Osteoblast (primary cell): ENCODE measurements around the gene PCED1A. TPM values are rescaled to one million over a fixed set of nuclear protein-coding genes. Genes with fewer than 3 reads are reported as not detected.

Experiments
- DNase-seq: peaks from one replicate; pipeline ENCODE4 v3.0.0; 2011; ENCODE audit warnings: low spot score, mixed read lengths; ENCODE audit not compliant: insufficient read length; ENCODE audit errors: missing footprints
- H2AFZ ChIP-seq: 2 replicates; pipeline ENCODE4 v1.6.0; 2011; ENCODE audit warnings: mild to moderate bottlenecking, low read length
- H3K27ac ChIP-seq: 2 replicates; pipeline ENCODE4 v1.5.1; 2011; ENCODE audit warnings: mild to moderate bottlenecking, low read depth, low read length, moderate library complexity
- H3K27me3 ChIP-seq: 2 replicates; pipeline ENCODE4 v1.6.0; 2012; ENCODE audit warnings: mild to moderate bottlenecking, control low read depth, inconsistent platforms, low read length, moderate library complexity; ENCODE audit not compliant: insufficient read depth
- H3K36me3 ChIP-seq: 2 replicates; pipeline ENCODE4 v1.5.1; 2011; ENCODE audit warnings: mild to moderate bottlenecking, low read length, control low read depth, moderate library complexity; ENCODE audit not compliant: insufficient read depth
- H3K4me1 ChIP-seq: 2 replicates; pipeline ENCODE4 v1.5.1; 2011; ENCODE audit warnings: mild to moderate bottlenecking, low read length, control low read depth, moderate library complexity; ENCODE audit not compliant: insufficient read depth
- H3K4me2 ChIP-seq: 2 replicates; pipeline ENCODE4 v1.6.0; 2011; ENCODE audit warnings: mild to moderate bottlenecking, low read length; ENCODE audit not compliant: insufficient read depth
- H3K4me3 ChIP-seq: fragments of 200-600 bp; sonication (generic); 3 replicates; pipeline ENCODE4 v1.5.1; 2012; ENCODE audit warnings: mild to moderate bottlenecking, low read length, inconsistent platforms; ENCODE audit not compliant: insufficient read depth
- H3K79me2 ChIP-seq: 2 replicates; pipeline ENCODE4 v1.6.0; 2012; ENCODE audit warnings: mild to moderate bottlenecking, low read length, control low read depth, inconsistent platforms; ENCODE audit not compliant: insufficient read depth
- H3K9me3 ChIP-seq: 2 replicates; pipeline ENCODE4 v1.5.1; 2011; ENCODE audit warnings: low read depth, low read length, control low read depth
- H4K20me1 ChIP-seq: 2 replicates; pipeline ENCODE4 v1.6.0; 2012; ENCODE audit warnings: mild to moderate bottlenecking, low read length, control low read depth; ENCODE audit not compliant: insufficient read depth
- CTCF ChIP-seq: IDR thresholded peaks from 2 replicates; pipeline ENCODE4 v1.5.1; 2011; ENCODE audit warnings: mild to moderate bottlenecking, low read depth, low read length, moderate library complexity; ENCODE audit errors: extremely low read depth
- total RNA-seq: library from RNA; depleted of rRNA; stranded (reverse); fragments of >200 nt; gene quantifications from 2 replicates; pipeline ENCODE4 v1.2.3, GENCODE V29; 2012

Gene PCED1A
- total RNA-seq, 1 donor: 24.2 TPM

- no peaks in the 10 kb centered on the region for H3K9me3 ChIP-seq
- H2AFZ ChIP-seq: no peak overlapping the region
- no peak overlapping the region for H3K4me2 ChIP-seq
- peaks cover 15% of the 10 kb centered on the region for H3K36me3 ChIP-seq
- DNase-seq: peak; percentile 95
- H3K4me1 ChIP-seq: peaks cover 12% of the 10 kb centered on the region
- H3K27me3 ChIP-seq: no peaks in the 10 kb centered on the region
- H3K27ac ChIP-seq: peak overlapping the region; percentile 12
- H4K20me1 ChIP-seq: peaks cover 29% of the 10 kb centered on the region
- peaks cover 2% of the 10 kb centered on the region for H3K79me2 ChIP-seq
- no peak for TF ChIP-seq CTCF
- H3K4me3 ChIP-seq: no peak overlapping the region
Measured at GRCh38 chr20:2859330-2860121, 19.1 kb upstream of the PCED1A start.

- no peak for DNase-seq
- no peak for TF ChIP-seq CTCF
- Histone ChIP-seq H3K79me2 (peaks cover 2% of the 10 kb centered on the region), H2AFZ (no peak overlapping the region), H3K36me3 (peaks cover 15% of the 10 kb centered on the region), H3K9me3 (no peaks in the 10 kb centered on the region), H4K20me1 (peaks cover 33% of the 10 kb centered on the region), H3K27ac (peak overlapping the region; percentile 12), H3K27me3 (no peaks in the 10 kb centered on the region), H3K4me2 (no peak overlapping the region), H3K4me3 (no peak overlapping the region), H3K4me1 (peaks cover 12% of the 10 kb centered on the region)
Measured at GRCh38 chr20:2858591-2858990, 18.1 kb upstream of the PCED1A start.

- Histone ChIP-seq H3K36me3 (no peaks in the 10 kb centered on the region), H3K4me2 (no peak overlapping the region), H4K20me1 (peaks cover 29% of the 10 kb centered on the region), H2AFZ (no peak overlapping the region), H3K27me3 (no peaks in the 10 kb centered on the region), H3K27ac (no peak overlapping the region), H3K4me3 (no peak overlapping the region), H3K9me3 (no peaks in the 10 kb centered on the region), H3K79me2 (no peaks in the 10 kb centered on the region), H3K4me1 (peaks cover 4% of the 10 kb centered on the region)
- DNase-seq: no peak
- no peak for TF ChIP-seq CTCF
Measured at GRCh38 chr20:2851086-2851485, 10.6 kb upstream of the PCED1A start.

- H4K20me1 ChIP-seq: peaks cover 25% of the 10 kb centered on the region
- no peak for TF ChIP-seq CTCF
- H3K36me3 ChIP-seq: no peaks in the 10 kb centered on the region
- no peak overlapping the region for H3K4me3 ChIP-seq
- no peaks in the 10 kb centered on the region for H3K27me3 ChIP-seq
- H3K79me2 ChIP-seq: peaks cover 5% of the 10 kb centered on the region
- H3K9me3 ChIP-seq: no peaks in the 10 kb centered on the region
- peaks cover 4% of the 10 kb centered on the region for H3K4me1 ChIP-seq
- no peak overlapping the region for H2AFZ ChIP-seq
- no peak overlapping the region for H3K4me2 ChIP-seq
- H3K27ac ChIP-seq: no peak overlapping the region
- no peak for DNase-seq
Measured at GRCh38 chr20:2849529-2849928, 9.1 kb upstream of the PCED1A start.
